Astrocyte (in vitro differentiated cells and primary cell): ENCODE data around the gene C1orf226. TPM values are rescaled to one million over a fixed set of nuclear protein-coding genes. Genes with fewer than 3 reads are reported as not detected.
A peak's percentile ranks its signal among the peaks of the same experiment; 100 is the strongest.

Source experiments
- DNase-seq: peaks from one replicate; pipeline ENCODE4 v3.0.0-alpha.2; 2010; ENCODE audit warnings: low read depth
- FAIRE-seq: peaks from 2 replicates; lab custom pipeline; 2011; peaks lifted over from hg19 to GRCh38; lab: Jason Lieb, UNC
- H2AFZ ChIP-seq: 2 replicates; pipeline ENCODE4 v1.6.0; 2012; ENCODE audit warnings: low read depth, low read length, inconsistent platforms
- H3K27ac ChIP-seq: 2 replicates; pipeline ENCODE4 v1.5.1; 2011; ENCODE audit warnings: low read depth, low read length, inconsistent platforms
- H3K27me3 ChIP-seq: 2 replicates; pipeline ENCODE4 v1.6.0; 2011; ENCODE audit warnings: low read length, inconsistent platforms; ENCODE audit not compliant: insufficient read depth
- H3K36me3 ChIP-seq: 2 replicates; pipeline ENCODE4 v1.5.1; 2011; ENCODE audit warnings: low read length, inconsistent platforms; ENCODE audit not compliant: insufficient read depth
- H3K4me1 ChIP-seq: 2 replicates; pipeline ENCODE4 v1.5.1; 2011; ENCODE audit warnings: low read length, inconsistent platforms; ENCODE audit not compliant: insufficient read depth
- H3K4me2 ChIP-seq: 2 replicates; pipeline ENCODE4 v1.6.0; 2012; ENCODE audit warnings: low read length, inconsistent platforms
- H3K4me3 ChIP-seq: 2 replicates; pipeline ENCODE4 v1.5.1; 2011; ENCODE audit warnings: low read depth, mild to moderate bottlenecking, low read length, inconsistent platforms; ENCODE audit not compliant: insufficient read depth
- H3K79me2 ChIP-seq: 2 replicates; pipeline ENCODE4 v1.6.0; 2012; ENCODE audit warnings: mild to moderate bottlenecking, low read length, inconsistent platforms; ENCODE audit not compliant: insufficient read depth
- H3K9ac ChIP-seq: 2 replicates; pipeline ENCODE4 v1.6.0; 2012; ENCODE audit warnings: mild to moderate bottlenecking, low read length, inconsistent platforms
- H3K9me3 ChIP-seq: 2 replicates; pipeline ENCODE4 v1.5.1; 2012; ENCODE audit warnings: low read depth, mild to moderate bottlenecking, low read length, inconsistent platforms; ENCODE audit not compliant: insufficient read depth
- H4K20me1 ChIP-seq: 2 replicates; pipeline ENCODE4 v1.6.0; 2012; ENCODE audit warnings: low read length, inconsistent platforms; ENCODE audit not compliant: insufficient read depth
- H3K27ac Mint-ChIP-seq: one replicate; pipeline ENCODE4 v1.8.0; 2021; ENCODE audit warnings: mild to moderate bottlenecking, mixed read lengths; ENCODE audit not compliant: unreplicated experiment
- H3K27me3 Mint-ChIP-seq: one replicate; pipeline ENCODE4 v1.8.0; 2021; ENCODE audit warnings: low read depth, mixed read lengths; ENCODE audit not compliant: unreplicated experiment
- H3K36me3 Mint-ChIP-seq: one replicate; pipeline ENCODE4 v1.8.0; 2021; ENCODE audit warnings: low read depth, mixed read lengths; ENCODE audit not compliant: unreplicated experiment
- H3K4me1 Mint-ChIP-seq: one replicate; pipeline ENCODE4 v1.8.0; 2021; ENCODE audit warnings: low read depth, mixed read lengths; ENCODE audit not compliant: unreplicated experiment
- H3K4me3 Mint-ChIP-seq: one replicate; pipeline ENCODE4 v1.8.0; 2021; ENCODE audit warnings: mild to moderate bottlenecking, moderate library complexity, mixed read lengths; ENCODE audit not compliant: unreplicated experiment
- H3K9me3 Mint-ChIP-seq: one replicate; pipeline ENCODE4 v1.8.0; 2021; ENCODE audit warnings: mild to moderate bottlenecking, mixed read lengths; ENCODE audit not compliant: unreplicated experiment
- EZH2 ChIP-seq: IDR thresholded peaks from 2 replicates; pipeline ENCODE4 v1.6.1; 2012; ENCODE audit warnings: mild to moderate bottlenecking, low read length, inconsistent platforms; ENCODE audit not compliant: insufficient read depth
- total RNA-seq: library from RNA; stranded (reverse); gene quantifications from 2 replicates; pipeline ENCODE4 v1.2.1, GENCODE V29; 2021
- TF ChIP-seq, protein P1 (sequence below): IDR thresholded peaks from 2 replicates; pipeline ENCODE4 v1.5.1; 2011; ENCODE audit warnings: low read depth, mild to moderate bottlenecking, inconsistent platforms, low read length, moderate library complexity; ENCODE audit not compliant: insufficient read depth

Gene C1orf226
- total RNA-seq, 1 donor from 2014 or later: 0.73 TPM

GRCh38 chr1:162391790-162392563 is 10.4 kb downstream of the C1orf226 start:
- no peak overlapping the region for H3K27ac Mint-ChIP-seq
- peak; percentile 25 for DNase-seq
- no peak for FAIRE-seq

DNA sequence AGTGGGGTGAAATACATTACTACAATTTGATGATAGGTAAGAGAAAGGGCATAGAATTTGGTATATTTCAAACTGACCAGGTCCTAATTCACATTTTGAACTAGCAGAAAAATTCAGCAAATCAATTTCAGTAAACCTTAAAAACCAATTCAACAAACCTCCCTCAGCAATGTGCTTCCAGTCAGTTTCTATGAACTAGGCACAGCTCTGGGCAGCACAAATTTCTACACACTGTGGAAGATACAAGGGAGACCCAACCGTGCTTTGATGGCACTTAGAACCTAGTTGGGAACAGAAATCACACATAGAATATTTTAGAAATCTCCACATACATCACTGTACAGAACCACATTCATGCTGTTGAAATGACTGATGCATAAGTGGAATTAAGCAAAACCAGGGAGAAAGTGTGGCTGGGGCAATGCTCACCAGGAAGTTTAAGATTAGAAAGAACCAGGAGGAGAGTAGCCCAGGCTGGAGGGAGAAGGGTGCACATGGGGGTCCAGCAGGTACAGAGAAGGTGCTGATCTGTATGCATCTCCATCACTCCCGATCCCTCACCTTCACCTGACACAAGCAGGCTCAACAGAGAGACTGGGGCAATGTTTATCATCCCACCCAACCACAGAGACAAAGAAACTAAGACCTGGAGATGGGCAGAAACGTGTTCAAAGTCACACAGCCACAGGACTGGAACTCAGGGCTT is 14.8 kb downstream of the C1orf226 start:
- no peaks in the 10 kb centered on the region for H3K36me3 ChIP-seq
- TF ChIP-seq, protein P1, sequence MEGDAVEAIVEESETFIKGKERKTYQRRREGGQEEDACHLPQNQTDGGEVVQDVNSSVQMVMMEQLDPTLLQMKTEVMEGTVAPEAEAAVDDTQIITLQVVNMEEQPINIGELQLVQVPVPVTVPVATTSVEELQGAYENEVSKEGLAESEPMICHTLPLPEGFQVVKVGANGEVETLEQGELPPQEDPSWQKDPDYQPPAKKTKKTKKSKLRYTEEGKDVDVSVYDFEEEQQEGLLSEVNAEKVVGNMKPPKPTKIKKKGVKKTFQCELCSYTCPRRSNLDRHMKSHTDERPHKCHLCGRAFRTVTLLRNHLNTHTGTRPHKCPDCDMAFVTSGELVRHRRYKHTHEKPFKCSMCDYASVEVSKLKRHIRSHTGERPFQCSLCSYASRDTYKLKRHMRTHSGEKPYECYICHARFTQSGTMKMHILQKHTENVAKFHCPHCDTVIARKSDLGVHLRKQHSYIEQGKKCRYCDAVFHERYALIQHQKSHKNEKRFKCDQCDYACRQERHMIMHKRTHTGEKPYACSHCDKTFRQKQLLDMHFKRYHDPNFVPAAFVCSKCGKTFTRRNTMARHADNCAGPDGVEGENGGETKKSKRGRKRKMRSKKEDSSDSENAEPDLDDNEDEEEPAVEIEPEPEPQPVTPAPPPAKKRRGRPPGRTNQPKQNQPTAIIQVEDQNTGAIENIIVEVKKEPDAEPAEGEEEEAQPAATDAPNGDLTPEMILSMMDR: no peak
- no peak for TF ChIP-seq EZH2
- no peak overlapping the region for H3K9ac ChIP-seq
- Mint-ChIP-seq H3K36me3 (no peaks in the 10 kb centered on the region), H3K27me3 (peaks cover 26% of the 10 kb centered on the region), H3K9me3 (peaks cover 1% of the 10 kb centered on the region), H3K27ac (no peak overlapping the region), H3K4me3 (no peak overlapping the region), H3K4me1 (peaks cover 5% of the 10 kb centered on the region)
- no peak overlapping the region for H2AFZ ChIP-seq
- no peak overlapping the region for H3K4me2 ChIP-seq
- no peaks in the 10 kb centered on the region for H3K9me3 ChIP-seq
- no peak overlapping the region for H3K27ac ChIP-seq
- no peaks in the 10 kb centered on the region for H3K79me2 ChIP-seq
- FAIRE-seq: no peak
- H4K20me1 ChIP-seq: no peaks in the 10 kb centered on the region
- no peak overlapping the region for H3K4me3 ChIP-seq
- no peak for DNase-seq
- H3K4me1 ChIP-seq: no peaks in the 10 kb centered on the region
- H3K27me3 ChIP-seq: peaks cover 2% of the 10 kb centered on the region

More at GRCh38 chr1:162391790-162392563, 10.4 kb downstream of the C1orf226 start:
- Histone ChIP-seq H3K27ac (no peak overlapping the region), H4K20me1 (no peaks in the 10 kb centered on the region), H2AFZ (no peak overlapping the region), H3K36me3 (no peaks in the 10 kb centered on the region), H3K9me3 (no peaks in the 10 kb centered on the region), H3K79me2 (no peaks in the 10 kb centered on the region), H3K4me2 (peak overlapping the region; percentile 30), H3K9ac (no peak overlapping the region), H3K4me1 (peaks cover 13% of the 10 kb centered on the region), H3K4me3 (no peak overlapping the region), H3K27me3 (no peaks in the 10 kb centered on the region)
- H3K4me3 Mint-ChIP-seq: no peak overlapping the region
- peaks cover 11% of the 10 kb centered on the region for H3K27me3 Mint-ChIP-seq
- TF ChIP-seq, protein P1: peak; percentile 91
- TF ChIP-seq EZH2: no peak
- peaks cover 11% of the 10 kb centered on the region for H3K4me1 Mint-ChIP-seq
- peaks cover 2% of the 10 kb centered on the region for H3K36me3 Mint-ChIP-seq
- peaks cover 1% of the 10 kb centered on the region for H3K9me3 Mint-ChIP-seq

GRCh38 chr1:162397039-162397448 is 15.5 kb downstream of the C1orf226 start:
- no peaks in the 10 kb centered on the region for H3K36me3 ChIP-seq
- H3K36me3 Mint-ChIP-seq: no peaks in the 10 kb centered on the region
- no peak overlapping the region for H3K9ac ChIP-seq
- no peaks in the 10 kb centered on the region for H4K20me1 ChIP-seq
- no peak overlapping the region for H3K27ac ChIP-seq
- DNase-seq (no peak), FAIRE-seq (no peak)
- H3K27ac Mint-ChIP-seq: no peak overlapping the region
- TF ChIP-seq, protein P1: no peak
- TF ChIP-seq EZH2: no peak
- H3K4me3 Mint-ChIP-seq: no peak overlapping the region
- no peak overlapping the region for H3K4me2 ChIP-seq
- peaks cover 26% of the 10 kb centered on the region for H3K27me3 Mint-ChIP-seq
- H3K9me3 Mint-ChIP-seq: peaks cover 1% of the 10 kb centered on the region
- no peaks in the 10 kb centered on the region for H3K79me2 ChIP-seq
- peaks cover 5% of the 10 kb centered on the region for H3K4me1 Mint-ChIP-seq
- peaks cover 2% of the 10 kb centered on the region for H3K27me3 ChIP-seq
- H2AFZ ChIP-seq: no peak overlapping the region
- H3K9me3 ChIP-seq: no peaks in the 10 kb centered on the region
- no peak overlapping the region for H3K4me3 ChIP-seq
- no peaks in the 10 kb centered on the region for H3K4me1 ChIP-seq
